Body of pancreas (tissue), 4 donors: Measurements from ENCODE around the gene DNTT. TPM values are rescaled to one million over a fixed set of nuclear protein-coding genes. Genes with fewer than 3 reads are reported as not detected.

Experiments used
- ATAC-seq: fragments of 150-250 bp; one replicate; pipeline ENCODE4 v1.9.1; 2016
- DNase-seq, 4 donors: peaks; one replicate each; pipeline ENCODE4 v3.0.0-alpha.2; 2019
- H3K27ac ChIP-seq, 4 donors: fragments of 200-600 bp; sonication (generic); 1 replicate in 3 of 4; 2 replicates in 1 of 4; pipeline versions ENCODE4 v1.5.1 to v1.6.1; 2016 to 2019; ENCODE audit warnings: mild to moderate bottlenecking in 1 of 4, mixed read lengths in 1 of 4, moderate library complexity in 1 of 4
- H3K27me3 ChIP-seq, 2 donors: fragments of 200-600 bp; sonication (generic); one replicate each; pipeline ENCODE4 v1.6.0; 2016; ENCODE audit warnings: mild to moderate bottlenecking in 1 of 2
- H3K36me3 ChIP-seq, 2 donors: fragments of 200-600 bp; sonication (generic); replicated peaks in 1 of 2; 2 replicates each; pipeline ENCODE4 v1.5.1; 2016; ENCODE audit warnings: low read depth in 2 of 2; ENCODE audit not compliant: insufficient read depth in 1 of 2
- H3K4me1 ChIP-seq: fragments of 200-600 bp; sonication (generic); one replicate; pipeline ENCODE4 v1.6.0; 2016
- H3K4me3 ChIP-seq, 2 donors: fragments of 200-600 bp; sonication (generic); 1 replicate in 1 of 2; 2 replicates in 1 of 2; pipeline ENCODE4 v1.5.1; 2016 to 2019
- H3K9me3 ChIP-seq, 3 donors: fragments of 200-600 bp; sonication (generic); 1 replicate in 2 of 3; 2 replicates in 1 of 3; pipeline ENCODE4 v1.5.1; 2016
- POLR2A ChIP-seq, 3 donors: fragments of 450-650 bp; IDR thresholded peaks; one replicate each; pipeline ENCODE4 v1.6.1; 2016; ENCODE audit warnings: antibody characterized with exemption in 3 of 3, mild to moderate bottlenecking in 2 of 3
- WGBS, 2 donors: methylation state at CpG; one replicate each; pipeline ENCODE4 v1.1.5; 2017; 5-methylcytosine and 5-hydroxymethylcytosine counted together
- intact Hi-C: fragments of 100-400 bp; cut with DNase I; formaldehyde crosslinking; loops from one replicate; pipeline ENCODE4 v1.15.1; 2023
- total RNA-seq, 2 donors: library from RNA; depleted of rRNA; stranded (reverse); fragments of >200 nt; gene quantifications; one replicate each; pipeline ENCODE4 v1.1.0, GENCODE V29; 2016
- TF ChIP-seq, protein P1 (sequence below), 7 experiments: fragments of 450-650 bp in 4 of 7; fragments of 200-600 bp in 3 of 7; sonication (generic) in 3 of 7; IDR thresholded peaks; one replicate each; pipeline ENCODE4 v1.5.1; 2016 to 2019; ENCODE audit warnings: antibody characterized with exemption in 7 of 7

The DNTT gene
- total RNA-seq, 2 donors from 2014 or later, result not detected

DNA sequence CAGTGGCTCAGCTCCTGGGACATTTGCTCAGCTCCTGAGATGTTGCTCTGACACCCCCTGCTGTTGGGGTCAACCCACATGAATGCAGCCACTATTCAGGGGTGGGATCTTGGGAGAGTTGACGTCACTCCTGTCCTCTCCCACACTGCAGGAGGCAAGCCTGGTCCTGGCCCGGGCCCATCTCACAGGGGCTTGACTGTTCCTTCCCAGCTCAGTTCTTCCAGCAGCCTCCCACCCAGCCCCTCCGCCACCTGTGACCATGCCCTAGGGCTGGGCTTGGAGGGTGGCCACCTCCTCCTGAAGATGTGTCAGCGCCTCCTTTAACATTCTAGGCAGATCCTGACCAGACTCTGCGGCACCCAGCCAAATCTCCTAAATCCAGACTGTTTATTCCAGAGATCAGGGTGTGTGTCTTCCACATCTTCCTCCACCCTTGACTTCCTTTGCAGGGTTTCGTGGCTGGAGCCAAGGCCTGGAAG, 73.6 kb downstream of the DNTT start:
- WGBS, 2 donors, result 78 to 82% methylated on average over 5 to 6 of the region's 6 CpGs
- intact Hi-C loops, result loop anchor here (5.0 kb wide), 1 partner anchor 134 kb away; the partner anchor contains the start of gene TLL2
- ATAC-seq (no peak), DNase-seq (peak in 1 of 4 donors; percentile 21)
- Histone ChIP-seq H3K27me3 (no peaks in the 10 kb centered on the region), H3K4me1 (peaks cover 7% of the 10 kb centered on the region), H3K27ac (no peak overlapping the region), H3K9me3 (no peaks in the 10 kb centered on the region), H3K36me3 (no peaks in the 10 kb centered on the region), H3K4me3 (no peak overlapping the region)
- TF ChIP-seq, protein P1, sequence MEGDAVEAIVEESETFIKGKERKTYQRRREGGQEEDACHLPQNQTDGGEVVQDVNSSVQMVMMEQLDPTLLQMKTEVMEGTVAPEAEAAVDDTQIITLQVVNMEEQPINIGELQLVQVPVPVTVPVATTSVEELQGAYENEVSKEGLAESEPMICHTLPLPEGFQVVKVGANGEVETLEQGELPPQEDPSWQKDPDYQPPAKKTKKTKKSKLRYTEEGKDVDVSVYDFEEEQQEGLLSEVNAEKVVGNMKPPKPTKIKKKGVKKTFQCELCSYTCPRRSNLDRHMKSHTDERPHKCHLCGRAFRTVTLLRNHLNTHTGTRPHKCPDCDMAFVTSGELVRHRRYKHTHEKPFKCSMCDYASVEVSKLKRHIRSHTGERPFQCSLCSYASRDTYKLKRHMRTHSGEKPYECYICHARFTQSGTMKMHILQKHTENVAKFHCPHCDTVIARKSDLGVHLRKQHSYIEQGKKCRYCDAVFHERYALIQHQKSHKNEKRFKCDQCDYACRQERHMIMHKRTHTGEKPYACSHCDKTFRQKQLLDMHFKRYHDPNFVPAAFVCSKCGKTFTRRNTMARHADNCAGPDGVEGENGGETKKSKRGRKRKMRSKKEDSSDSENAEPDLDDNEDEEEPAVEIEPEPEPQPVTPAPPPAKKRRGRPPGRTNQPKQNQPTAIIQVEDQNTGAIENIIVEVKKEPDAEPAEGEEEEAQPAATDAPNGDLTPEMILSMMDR (IDR thresholded peaks at IDR 0.05), result no peak
- TF ChIP-seq POLR2A (IDR thresholded peaks at IDR 0.05), result no peak

DNA sequence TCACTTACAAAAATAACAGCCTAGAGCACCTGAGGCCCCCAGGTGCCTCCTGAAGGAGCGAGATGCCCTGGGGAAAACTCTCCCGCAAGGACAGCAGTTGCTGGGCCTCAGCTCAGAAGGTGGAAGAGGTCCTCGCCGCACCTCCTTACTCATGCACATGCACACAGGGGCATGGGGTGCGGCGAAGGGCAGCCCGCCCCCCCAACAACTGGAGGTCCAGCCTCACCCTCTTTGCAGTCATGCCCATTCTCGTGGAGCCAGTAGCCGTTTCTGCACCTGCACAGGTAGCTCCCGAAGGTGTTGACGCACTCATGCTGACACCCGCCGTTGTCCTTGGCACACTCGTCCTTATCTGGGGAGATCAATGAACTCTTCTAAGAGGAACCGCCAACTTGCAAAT, 74.5 kb downstream of the DNTT start:
- 41 to 47% methylated on average over 11 to 15 of the region's 15 CpGs for WGBS, 2 donors
- Histone ChIP-seq H3K27ac (no peak overlapping the region), H3K4me3 (no peak overlapping the region), H3K36me3 (no peaks in the 10 kb centered on the region), H3K27me3 (no peaks in the 10 kb centered on the region), H3K4me1 (peaks cover 7% of the 10 kb centered on the region), H3K9me3 (no peaks in the 10 kb centered on the region)
- no peak for DNase-seq
- TF ChIP-seq, protein P1 (IDR thresholded peaks at IDR 0.05), result no peak
- no peak for TF ChIP-seq POLR2A (IDR thresholded peaks at IDR 0.05)
- no peak for ATAC-seq
- intact Hi-C loops, result loop anchor here (5.0 kb wide), 1 partner anchor 134 kb away; the partner anchor contains the start of gene TLL2

DNA sequence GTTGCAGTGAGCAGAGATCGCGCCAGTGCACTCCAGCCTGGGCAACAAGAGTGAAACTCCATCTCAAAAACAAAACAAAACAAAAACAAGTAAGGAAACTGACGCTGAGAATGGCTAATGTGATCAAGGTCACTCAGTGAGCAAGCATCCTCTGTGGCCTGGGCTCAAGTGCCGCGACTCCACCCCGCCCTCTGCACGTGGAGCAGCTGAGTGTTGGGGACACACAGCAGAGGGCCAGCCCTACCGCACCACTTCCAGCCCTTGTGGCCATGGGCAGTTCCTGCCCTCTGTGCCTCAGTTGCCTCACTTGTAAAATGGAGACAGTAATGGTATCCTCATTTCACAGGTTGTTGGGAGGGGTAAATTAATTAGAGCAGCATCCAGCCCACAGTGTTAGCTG, 75.5 kb downstream of the DNTT start:
- ATAC-seq (no peak), DNase-seq (no peak)
- intact Hi-C loops, result loop anchor here (5.0 kb wide), 1 partner anchor 133 kb away; the partner anchor contains the start of gene TLL2
- TF ChIP-seq POLR2A (IDR thresholded peaks at IDR 0.05), result no peak
- TF ChIP-seq, protein P1 (IDR thresholded peaks at IDR 0.05), result no peak
- H3K27ac ChIP-seq, result no peak overlapping the region
- peaks cover 4% of the 10 kb centered on the region for H3K4me1 ChIP-seq
- no peaks in the 10 kb centered on the region for H3K9me3 ChIP-seq
- H3K36me3 ChIP-seq, result no peaks in the 10 kb centered on the region
- no peaks in the 10 kb centered on the region for H3K27me3 ChIP-seq
- WGBS, 2 donors, result 73 to 76% methylated on average over 7 to 8 of the region's 8 CpGs
- H3K4me3 ChIP-seq, result no peak overlapping the region

DNA sequence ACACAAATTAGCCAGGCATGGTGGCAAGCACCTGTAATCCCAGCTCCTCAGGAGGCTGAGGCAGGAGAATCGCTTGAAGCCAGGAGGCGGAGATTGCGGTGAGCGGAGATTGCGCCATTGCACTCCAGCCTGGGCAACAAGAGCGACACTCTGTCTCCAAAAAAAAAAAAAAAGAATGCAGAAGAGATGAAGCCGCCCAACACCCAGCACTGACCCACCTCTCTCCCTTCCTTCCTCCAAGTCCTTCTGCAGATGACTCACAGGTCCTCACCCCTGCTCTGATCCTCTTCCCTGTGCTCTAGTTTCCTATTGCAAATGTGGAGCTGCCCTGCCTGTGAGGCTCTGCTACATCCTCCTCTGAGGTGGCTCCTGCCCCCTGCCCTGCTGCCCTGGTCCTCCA, 76.6 kb downstream of the DNTT start:
- ATAC-seq (no peak), DNase-seq (peak in 1 of 4 donors; percentile 27)
- Histone ChIP-seq H3K4me1 (no peaks in the 10 kb centered on the region), H3K9me3 (no peaks in the 10 kb centered on the region), H3K27me3 (no peaks in the 10 kb centered on the region), H3K4me3 (no peak overlapping the region), H3K36me3 (no peaks in the 10 kb centered on the region), H3K27ac (no peak overlapping the region)
- no peak for TF ChIP-seq POLR2A (IDR thresholded peaks at IDR 0.05)
- TF ChIP-seq, protein P1 (IDR thresholded peaks at IDR 0.05), result no peak
- intact Hi-C loops, result no loop called here
- WGBS, 2 donors, result 87 to 91% methylated on average over 7 of the region's 7 CpGs

DNA sequence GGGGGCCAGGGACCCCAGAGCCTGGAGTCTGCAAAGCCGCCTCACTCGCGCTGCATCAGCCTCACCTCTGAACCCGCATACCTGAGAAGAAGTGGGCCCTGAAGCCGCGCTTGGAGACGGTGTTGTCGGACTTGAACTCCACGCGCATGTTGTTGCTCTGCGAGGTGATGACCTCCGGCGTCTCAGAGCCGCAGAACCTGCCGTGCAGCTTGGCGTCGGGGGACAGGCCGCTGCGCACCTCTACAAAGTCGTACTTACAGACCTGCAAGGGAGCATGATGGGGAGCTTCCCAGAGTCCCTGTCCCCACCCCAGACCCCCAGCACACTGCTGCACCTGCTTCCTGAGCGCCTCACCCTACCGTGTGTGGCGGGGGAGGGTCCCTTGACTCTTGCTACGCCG, 80.3 kb downstream of the DNTT start:
- 77 to 80% methylated on average over 25 of the region's 25 CpGs for whole genome bisulfite sequencing, 2 donors
- intact Hi-C loops, result no loop called here
- ATAC-seq (no peak), DNase-seq (no peak)
- TF ChIP-seq, protein P1 (IDR thresholded peaks at IDR 0.05), result no peak
- TF ChIP-seq POLR2A (IDR thresholded peaks at IDR 0.05), result no peak
- Histone ChIP-seq H3K9me3 (no peaks in the 10 kb centered on the region), H3K27ac (no peak overlapping the region), H3K4me3 (no peak overlapping the region), H3K4me1 (peaks cover 7% of the 10 kb centered on the region), H3K27me3 (no peaks in the 10 kb centered on the region), H3K36me3 (no peaks in the 10 kb centered on the region)
